HepG2 (cell line): ENCODE data around the gene ATN1. TPM values are rescaled to one million over a fixed set of nuclear protein-coding genes. Genes with fewer than 3 reads are reported as not detected.
A peak's percentile ranks its signal among the peaks of the same experiment; 100 is the strongest.

Experiments used
- ATAD3A ChIP-seq: sonication (generic); formaldehyde crosslinking; IDR thresholded peaks from 2 replicates; pipeline ENCODE4 v1.4.0; 2020; ENCODE audit warnings: missing genetic modification reagents
- ATF3 ChIP-seq: sonication (generic); formaldehyde crosslinking; IDR thresholded peaks from 2 replicates; pipeline ENCODE4 v1.4.0; 2020; ENCODE audit warnings: missing genetic modification reagents
- FOXA3 ChIP-seq: IDR thresholded peaks from 2 replicates; pipeline ENCODE4 v1.6.1; 2016; ENCODE audit warnings: missing genetic modification reagents, missing compliant biosample characterization
- FOXP1 ChIP-seq, 2 experiments: fragments of 450-650 bp in 1 of 2; IDR thresholded peaks; 2 replicates each; pipeline ENCODE4 v1.6.1; 2017 to 2018; ENCODE audit warnings: antibody characterized with exemption in 1 of 2
- HOXA9 ChIP-seq: sonication (generic); formaldehyde crosslinking; IDR thresholded peaks from 2 replicates; pipeline ENCODE4 v1.8.1; 2022; ENCODE audit warnings: missing genetic modification reagents, mild to moderate bottlenecking, moderate library complexity, borderline replicate concordance
- KMT2A ChIP-seq: sonication (generic); formaldehyde crosslinking; IDR thresholded peaks from 2 replicates; pipeline ENCODE4 v1.4.0; 2020; ENCODE audit warnings: missing genetic modification reagents
- PAX8 ChIP-seq: sonication (generic); formaldehyde crosslinking; IDR thresholded peaks from 2 replicates; pipeline ENCODE4 v1.8.0; 2022; ENCODE audit warnings: mild to moderate bottlenecking, missing genetic modification reagents, borderline replicate concordance
- PHF8 ChIP-seq: sonication (generic); formaldehyde crosslinking; IDR thresholded peaks from 2 replicates; pipeline ENCODE4 v1.5.0; 2020; ENCODE audit warnings: missing genetic modification reagents
- PRPF4 ChIP-seq: fragments of 200-400 bp; formaldehyde crosslinking; IDR thresholded peaks from 2 replicates; pipeline ENCODE4 v1.6.1; 2016; ENCODE audit warnings: low read length, low read depth; ENCODE audit not compliant: poor library complexity, severe bottlenecking
- TEF ChIP-seq: sonication (generic); formaldehyde crosslinking; IDR thresholded peaks from 2 replicates; pipeline ENCODE4 v1.5.0; 2020; ENCODE audit warnings: missing genetic modification reagents
- ZFP90 ChIP-seq: sonication (generic); formaldehyde crosslinking; IDR thresholded peaks from 2 replicates; pipeline ENCODE4 v1.8.0; 2022; ENCODE audit warnings: missing genetic modification reagents, mild to moderate bottlenecking, inconsistent platforms, borderline replicate concordance
- ZMAT3 ChIP-seq: sonication (generic); formaldehyde crosslinking; conservative IDR thresholded peaks from 2 replicates; pipeline ENCODE4 v1.7.0; 2021; ENCODE audit warnings: missing genetic modification reagents
- ZMYM4 ChIP-seq: sonication (generic); formaldehyde crosslinking; IDR thresholded peaks from 2 replicates; pipeline ENCODE4 v1.8.1; 2023; ENCODE audit warnings: mild to moderate bottlenecking, missing genetic modification reagents
- ZNF12 ChIP-seq: sonication (generic); formaldehyde crosslinking; IDR thresholded peaks from 2 replicates; pipeline ENCODE4 v1.5.0; 2020; ENCODE audit warnings: missing genetic modification reagents
- ZNF501 ChIP-seq: sonication (generic); formaldehyde crosslinking; IDR thresholded peaks from 2 replicates; pipeline ENCODE4 v1.5.1; 2020; ENCODE audit warnings: mild to moderate bottlenecking, moderate library complexity, missing genetic modification reagents
- ZNF772 ChIP-seq: sonication (generic); formaldehyde crosslinking; IDR thresholded peaks from 2 replicates; pipeline ENCODE4 v1.5.0; 2020; ENCODE audit warnings: mild to moderate bottlenecking, missing genetic modification reagents
- ZNF792 ChIP-seq: IDR thresholded peaks from 2 replicates; pipeline ENCODE4 v1.6.1; 2016
- polyA plus RNA-seq, 8 experiments: library from polyadenylated mRNA; depleted of rRNA in 3 of 8; stranded (reverse) in 7 of 8; unstranded in 1 of 8; fragments of >200 nt; fragmentation: Illumina TruSeq in 4 of 8; extraction: Trizol in 4 of 8; gene quantifications; 2 replicates each; pipeline versions ENCODE4 v1.2.1 to v1.2.3, GENCODE V29; 2011 to 2016; ENCODE audit warnings: low read depth in 4 of 8, missing spikeins in 1 of 8, mixed read lengths in 1 of 8; ENCODE audit not compliant: insufficient read depth in 1 of 8
- total RNA-seq, 5 experiments: library from RNA; depleted of rRNA; stranded (reverse); fragments of >200 nt; fragmentation: Illumina TruSeq; extraction: Trizol; gene quantifications; 2 replicates each; pipeline ENCODE4 v1.2.3, GENCODE V29; 2016; ENCODE audit warnings: low read depth in 1 of 5
- TF ChIP-seq, protein P1 (sequence below): sonication (generic); formaldehyde crosslinking; IDR thresholded peaks from 2 replicates; pipeline ENCODE4 v1.4.0; 2020; ENCODE audit warnings: missing genetic modification reagents; ENCODE audit errors: not compliant biosample characterization
- TF ChIP-seq, protein P2 (sequence below): sonication (generic); formaldehyde crosslinking; IDR thresholded peaks from 2 replicates; pipeline ENCODE4 v1.5.0; 2020; ENCODE audit warnings: missing genetic modification reagents
- TF ChIP-seq, protein P3 (sequence below): sonication (generic); formaldehyde crosslinking; IDR thresholded peaks from 2 replicates; pipeline ENCODE4 v1.4.0; 2020; ENCODE audit warnings: missing genetic modification reagents
- TF ChIP-seq, protein P4 (sequence below): IDR thresholded peaks from 2 replicates; pipeline ENCODE4 v1.6.1; 2016; ENCODE audit warnings: low read depth
- TF ChIP-seq, protein P5 (sequence below): sonication (generic); formaldehyde crosslinking; IDR thresholded peaks from 2 replicates; pipeline ENCODE4 v1.4.0; 2020; ENCODE audit warnings: missing genetic modification reagents

Gene ATN1
- total and polyA plus RNA-seq, 2 of the 13 experiments (the other 11 are each of a cell fraction or from before 2014, with no cell fraction given), result 2.1 to 8.6 TPM

GRCh38 chr12:6904280-6905276 is 23.2 kb upstream of the ATN1 start, which contains the start of gene LRRC23 (continued):
- TF ChIP-seq, protein P1, sequence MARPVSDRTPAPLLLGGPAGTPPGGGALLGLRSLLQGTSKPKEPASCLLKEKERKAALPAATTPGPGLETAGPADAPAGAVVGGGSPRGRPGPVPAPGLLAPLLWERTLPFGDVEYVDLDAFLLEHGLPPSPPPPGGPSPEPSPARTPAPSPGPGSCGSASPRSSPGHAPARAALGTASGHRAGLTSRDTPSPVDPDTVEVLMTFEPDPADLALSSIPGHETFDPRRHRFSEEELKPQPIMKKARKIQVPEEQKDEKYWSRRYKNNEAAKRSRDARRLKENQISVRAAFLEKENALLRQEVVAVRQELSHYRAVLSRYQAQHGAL (CRISPR knock-in tag), result no peak
- TF ChIP-seq ZFP90 (CRISPR knock-in tag), result no peak
- TF ChIP-seq ATAD3A (CRISPR knock-in tag), result no peak
- TF ChIP-seq, protein P2, sequence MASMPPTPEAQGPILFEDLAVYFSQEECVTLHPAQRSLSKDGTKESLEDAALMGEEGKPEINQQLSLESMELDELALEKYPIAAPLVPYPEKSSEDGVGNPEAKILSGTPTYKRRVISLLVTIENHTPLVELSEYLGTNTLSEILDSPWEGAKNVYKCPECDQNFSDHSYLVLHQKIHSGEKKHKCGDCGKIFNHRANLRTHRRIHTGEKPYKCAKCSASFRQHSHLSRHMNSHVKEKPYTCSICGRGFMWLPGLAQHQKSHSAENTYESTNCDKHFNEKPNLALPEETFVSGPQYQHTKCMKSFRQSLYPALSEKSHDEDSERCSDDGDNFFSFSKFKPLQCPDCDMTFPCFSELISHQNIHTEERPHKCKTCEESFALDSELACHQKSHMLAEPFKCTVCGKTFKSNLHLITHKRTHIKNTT (CRISPR knock-in tag), result no peak
- TF ChIP-seq, protein P3, sequence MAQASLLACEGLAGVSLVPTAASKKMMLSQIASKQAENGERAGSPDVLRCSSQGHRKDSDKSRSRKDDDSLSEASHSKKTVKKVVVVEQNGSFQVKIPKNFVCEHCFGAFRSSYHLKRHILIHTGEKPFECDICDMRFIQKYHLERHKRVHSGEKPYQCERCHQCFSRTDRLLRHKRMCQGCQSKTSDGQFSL (CRISPR knock-in tag), result no peak
- TF ChIP-seq, protein P4, sequence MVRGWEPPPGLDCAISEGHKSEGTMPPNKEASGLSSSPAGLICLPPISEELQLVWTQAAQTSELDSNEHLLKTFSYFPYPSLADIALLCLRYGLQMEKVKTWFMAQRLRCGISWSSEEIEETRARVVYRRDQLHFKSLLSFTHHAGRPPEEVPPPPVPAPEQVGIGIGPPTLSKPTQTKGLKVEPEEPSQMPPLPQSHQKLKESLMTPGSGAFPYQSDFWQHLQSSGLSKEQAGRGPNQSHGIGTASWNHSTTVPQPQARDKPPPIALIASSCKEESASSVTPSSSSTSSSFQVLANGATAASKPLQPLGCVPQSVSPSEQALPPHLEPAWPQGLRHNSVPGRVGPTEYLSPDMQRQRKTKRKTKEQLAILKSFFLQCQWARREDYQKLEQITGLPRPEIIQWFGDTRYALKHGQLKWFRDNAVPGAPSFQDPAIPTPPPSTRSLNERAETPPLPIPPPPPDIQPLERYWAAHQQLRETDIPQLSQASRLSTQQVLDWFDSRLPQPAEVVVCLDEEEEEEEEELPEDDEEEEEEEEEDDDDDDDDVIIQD (CRISPR knock-in tag), result 0 out of 2 replicates have a peak, but pooled peaks have one; percentile 26
- TF ChIP-seq ATF3, result 0 out of 2 replicates have a peak, but pooled peaks have one; percentile 23
- TF ChIP-seq PAX8 (CRISPR knock-in tag), result no peak
- peak; percentile 60 for TF ChIP-seq ZMYM4 (CRISPR knock-in tag)
- TF ChIP-seq TEF, result no peak
- TF ChIP-seq FOXP1 (IDR thresholded peaks at IDR 0.05), result no peak
- no peak for TF ChIP-seq FOXP1 (CRISPR knock-in tag; IDR thresholded peaks at IDR 0.05)
- TF ChIP-seq HOXA9, result no peak
- TF ChIP-seq KMT2A (CRISPR knock-in tag), result no peak
- no peak for TF ChIP-seq ZNF12
- TF ChIP-seq PHF8 (CRISPR knock-in tag), result 0 out of 2 replicates have a peak, but pooled peaks have one; percentile 40
- no peak for TF ChIP-seq ZMAT3 (CRISPR knock-in tag)
- peak; percentile 66; the same call in 1 of the 2 replicates for TF ChIP-seq ZNF501 (CRISPR knock-in tag)
- TF ChIP-seq PRPF4, result no peak
- TF ChIP-seq ZNF792 (CRISPR knock-in tag), result no peak
- no peak for TF ChIP-seq FOXA3 (CRISPR knock-in tag)
- no peak for TF ChIP-seq ZNF772 (CRISPR knock-in tag)
- TF ChIP-seq, protein P5, sequence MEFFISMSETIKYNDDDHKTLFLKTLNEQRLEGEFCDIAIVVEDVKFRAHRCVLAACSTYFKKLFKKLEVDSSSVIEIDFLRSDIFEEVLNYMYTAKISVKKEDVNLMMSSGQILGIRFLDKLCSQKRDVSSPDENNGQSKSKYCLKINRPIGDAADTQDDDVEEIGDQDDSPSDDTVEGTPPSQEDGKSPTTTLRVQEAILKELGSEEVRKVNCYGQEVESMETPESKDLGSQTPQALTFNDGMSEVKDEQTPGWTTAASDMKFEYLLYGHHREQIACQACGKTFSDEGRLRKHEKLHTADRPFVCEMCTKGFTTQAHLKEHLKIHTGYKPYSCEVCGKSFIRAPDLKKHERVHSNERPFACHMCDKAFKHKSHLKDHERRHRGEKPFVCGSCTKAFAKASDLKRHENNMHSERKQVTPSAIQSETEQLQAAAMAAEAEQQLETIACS (CRISPR knock-in tag), result no peak
